Sigmoid colon (tissue), 7 donors: ENCODE data around the gene RFX7. TPM values are rescaled to one million over a fixed set of nuclear protein-coding genes. Genes with fewer than 3 reads are reported as not detected.

Source experiments
- DNase-seq: peaks from one replicate; pipeline ENCODE4 v3.0.0-alpha.2; 2019
- H3K27ac ChIP-seq, 4 donors: fragments of 200-600 bp; sonication (generic); one replicate each; pipeline ENCODE4 v1.5.1; 2016 to 2019; ENCODE audit warnings: mild to moderate bottlenecking in 1 of 4
- H3K27me3 ChIP-seq, 3 donors: fragments of 200-600 bp; sonication (generic); one replicate each; pipeline ENCODE4 v1.5.1; 2019; ENCODE audit warnings: mild to moderate bottlenecking in 1 of 3
- H3K36me3 ChIP-seq, 4 donors: fragments of 200-600 bp; sonication (generic); one replicate each; pipeline ENCODE4 v1.5.1; 2016 to 2019
- H3K4me1 ChIP-seq, 4 donors: fragments of 200-600 bp; sonication (generic); one replicate each; pipeline ENCODE4 v1.5.1; 2017 to 2019
- H3K4me3 ChIP-seq, 4 donors: fragments of 200-600 bp; sonication (generic); one replicate each; pipeline ENCODE4 v1.5.1; 2017 to 2019; ENCODE audit warnings: mild to moderate bottlenecking in 2 of 4, moderate library complexity in 1 of 4
- H3K9me3 ChIP-seq, 4 donors: fragments of 200-600 bp in 3 of 4; sonication (generic) in 3 of 4; one replicate each; pipeline versions ENCODE4 v1.5.1 to v1.6.1; 2013 to 2019
- CTCF ChIP-seq, 4 experiments: fragments of 450-650 bp in 3 of 4; fragments of 200-600 bp in 1 of 4; IDR thresholded peaks; one replicate each; pipeline ENCODE4 v1.5.1; 2016 to 2019; ENCODE audit warnings: antibody characterized with exemption in 4 of 4, mild to moderate bottlenecking in 3 of 4, moderate library complexity in 2 of 4
- EP300 ChIP-seq, 4 donors: sonication (generic); formaldehyde crosslinking; IDR thresholded peaks; one replicate each; pipeline ENCODE4 v1.6.1; 2017; ENCODE audit warnings: antibody characterized with exemption in 4 of 4
- POLR2A ChIP-seq, 2 donors: fragments of 450-650 bp; IDR thresholded peaks; one replicate each; pipeline ENCODE4 v1.6.1; 2016; ENCODE audit warnings: antibody characterized with exemption in 2 of 2, mild to moderate bottlenecking in 2 of 2, moderate library complexity in 2 of 2
- POLR2AphosphoS5 ChIP-seq, 4 donors: sonication (generic); formaldehyde crosslinking; IDR thresholded peaks; one replicate each; pipeline ENCODE4 v1.6.1; 2017; ENCODE audit warnings: antibody characterized with exemption in 4 of 4
- WGBS, 2 donors: extraction: QIAGEN DNeasy Blood & Tissue Kit; methylation state at CpG; one replicate each; pipeline ENCODE4 v1.1.7; 2013; 5-methylcytosine and 5-hydroxymethylcytosine counted together
- intact Hi-C: fragments of 100-400 bp; cut with DNase I; formaldehyde crosslinking; loops from one replicate; pipeline ENCODE4 v1.15.1; 2023
- polyA plus RNA-seq, 3 donors: library from polyadenylated mRNA; stranded (reverse); fragments of 200-250 nt; gene quantifications; one replicate each; pipeline ENCODE4 v1.2.3, GENCODE V29; 2013
- total RNA-seq, 4 donors: library from RNA; depleted of rRNA; stranded (reverse); fragments of >200 nt; gene quantifications; one replicate each; pipeline ENCODE4 v1.1.0, GENCODE V29; 2016
- donor health status: healthy with polysubstance abuse.
- donor health status: Bipolar disorder and iron deficiency.
- donor health status: healthy.

RFX7 gene
- total and polyA plus RNA-seq, 7 donors = 0.60 to 9.1 (median 6.7) TPM

- no peak overlapping the region for H3K27ac ChIP-seq
- no peaks in the 10 kb centered on the region for H3K27me3 ChIP-seq
- intact Hi-C loops = no loop called here
- peaks cover 0 to 10% (median 0%) of the 10 kb centered on the region in 4 donors for H3K4me1 ChIP-seq
- no peak for DNase-seq
- no peaks in the 10 kb centered on the region for H3K36me3 ChIP-seq
- no peak overlapping the region for H3K4me3 ChIP-seq
- peaks cover 0 to under 1% (median 0%) of the 10 kb centered on the region in 4 donors for H3K9me3 ChIP-seq
- TF ChIP-seq POLR2A (IDR thresholded peaks at IDR 0.05) (no peak), CTCF (IDR thresholded peaks at IDR 0.05) (no peak)
These were observed 10.6 kb upstream of the RFX7 start for GRCh38 chr15:56254265-56254664.

- WGBS, 2 donors = 62 to 71% methylated on average over 2 of the region's 2 CpGs
- Histone ChIP-seq H3K27ac (no peak overlapping the region), H3K36me3 (no peaks in the 10 kb centered on the region), H3K27me3 (no peaks in the 10 kb centered on the region), H3K4me3 (no peak overlapping the region), H3K4me1 (peaks cover 0 to 10% (median 0%) of the 10 kb centered on the region in 4 donors), H3K9me3 (no peaks in the 10 kb centered on the region)
- TF ChIP-seq CTCF (IDR thresholded peaks at IDR 0.05) = no peak
- no peak for TF ChIP-seq POLR2AphosphoS5 (IDR thresholded peaks at IDR 0.05)
- TF ChIP-seq POLR2A (IDR thresholded peaks at IDR 0.05) = no peak
- TF ChIP-seq EP300 (IDR thresholded peaks at IDR 0.05) = no peak
- intact Hi-C loops = no loop called here
- no peak for DNase-seq
These were observed 8.7 kb upstream of the RFX7 start for GRCh38 chr15:56252386-56252785.

- Histone ChIP-seq H3K4me1 (peaks cover 0 to 10% (median 0%) of the 10 kb centered on the region in 4 donors), H3K36me3 (no peaks in the 10 kb centered on the region), H3K27me3 (no peaks in the 10 kb centered on the region), H3K4me3 (no peak overlapping the region), H3K9me3 (no peaks in the 10 kb centered on the region), H3K27ac (no peak overlapping the region)
- no peak for DNase-seq
- TF ChIP-seq EP300 (IDR thresholded peaks at IDR 0.05) (no peak), POLR2AphosphoS5 (IDR thresholded peaks at IDR 0.05) (no peak), CTCF (IDR thresholded peaks at IDR 0.05) (no peak), POLR2A (IDR thresholded peaks at IDR 0.05) (no peak)
- 93 to 94% methylated on average over 4 of the region's 4 CpGs for whole genome bisulfite sequencing, 2 donors
- intact Hi-C loops = no loop called here
These were observed 7.8 kb upstream of the RFX7 start for GRCh38 chr15:56251315-56252095.

GRCh38 chr15:56250626-56251025 lies 6.9 kb upstream of the RFX7 start:
- H3K9me3 ChIP-seq = no peaks in the 10 kb centered on the region
- peaks cover 0 to 12% (median 3%) of the 10 kb centered on the region in 4 donors for H3K4me1 ChIP-seq
- DNase-seq = no peak
- no peak overlapping the region for H3K4me3 ChIP-seq
- TF ChIP-seq EP300 (IDR thresholded peaks at IDR 0.05) (no peak), POLR2A (IDR thresholded peaks at IDR 0.05) (no peak), POLR2AphosphoS5 (IDR thresholded peaks at IDR 0.05) (no peak), CTCF (IDR thresholded peaks at IDR 0.05) (no peak)
- intact Hi-C loops = no loop called here
- WGBS, 2 donors = 97 to 99% methylated on average over 1 of the region's 1 CpG
- H3K27me3 ChIP-seq = no peaks in the 10 kb centered on the region
- H3K36me3 ChIP-seq = no peaks in the 10 kb centered on the region
- no peak overlapping the region for H3K27ac ChIP-seq

- H3K9me3 ChIP-seq = no peaks in the 10 kb centered on the region
- H3K4me3 ChIP-seq = no peak overlapping the region
- H3K27ac ChIP-seq = no peak overlapping the region
- no peak for DNase-seq
- no peaks in the 10 kb centered on the region for H3K36me3 ChIP-seq
- no peaks in the 10 kb centered on the region for H3K27me3 ChIP-seq
- TF ChIP-seq EP300 (IDR thresholded peaks at IDR 0.05) (no peak), POLR2A (IDR thresholded peaks at IDR 0.05) (no peak), POLR2AphosphoS5 (IDR thresholded peaks at IDR 0.05) (no peak), CTCF (IDR thresholded peaks at IDR 0.05) (no peak)
- peaks cover 0 to 27% (median 14%) of the 10 kb centered on the region in 4 donors for H3K4me1 ChIP-seq
- intact Hi-C loops = loop anchor here (5.0 to 10.0 kb wide), 2 partner anchors 118 to 144 kb away; partner anchors contain the start of gene TEX9
These were observed 5.4 kb upstream of the RFX7 start for GRCh38 chr15:56249092-56249491.
